ENCODE data around the gene AMIGO3. TPM values are rescaled to one million over a fixed set of nuclear protein-coding genes. Genes with fewer than 3 reads are reported as not detected.

AMIGO3 gene
- polyA plus RNA-seq, 12 donors, result 1.2 to 6.1 (median 2.3) TPM; not detected in 1

DNA sequence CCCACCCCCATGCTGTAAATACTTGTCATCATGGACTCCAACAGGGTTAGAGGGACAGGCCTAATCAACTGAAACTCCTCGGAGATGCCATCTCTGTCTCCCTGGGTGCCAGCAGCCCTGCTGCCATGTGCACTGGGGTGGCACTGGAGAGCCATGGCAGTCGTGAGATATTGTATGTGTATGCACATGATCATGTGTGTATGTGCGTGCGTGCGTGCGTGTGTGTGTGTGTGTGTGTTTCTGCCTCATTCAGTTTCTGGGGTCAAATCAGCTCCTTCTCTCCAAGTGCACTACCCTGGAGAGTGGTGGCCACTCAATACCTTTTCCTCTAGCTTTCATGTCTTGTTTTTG lies 48.6 kb downstream of the AMIGO3 start:
- no peak for DNase-seq

DNA sequence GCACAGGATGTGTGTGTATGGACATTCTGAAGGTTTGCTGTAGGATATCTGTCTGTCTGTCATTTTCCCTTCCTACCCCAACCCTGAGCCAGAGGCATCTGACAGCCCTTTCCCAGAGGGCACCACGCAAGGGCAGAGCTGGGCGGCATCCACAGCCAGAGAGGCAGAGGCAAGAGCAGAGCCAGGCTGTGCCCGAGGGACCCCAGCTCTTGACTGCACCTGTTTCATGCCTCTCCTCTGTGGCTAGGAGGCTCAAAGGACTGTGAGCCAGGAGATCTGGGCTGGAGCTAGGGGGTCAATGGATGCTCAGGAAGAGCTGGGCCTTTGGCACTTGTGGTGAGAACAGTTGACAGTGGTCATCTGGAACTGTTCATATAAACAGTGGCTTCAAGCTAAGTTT lies 50.1 kb downstream of the AMIGO3 start:
- no peak for DNase-seq

GRCh38 chr3:49668861-49669260 lies 50.6 kb downstream of the AMIGO3 start:
- no peak for DNase-seq

GRCh38 chr3:49668414-49668797 lies 51.1 kb downstream of the AMIGO3 start:
- DNase-seq, result no peak

DNA sequence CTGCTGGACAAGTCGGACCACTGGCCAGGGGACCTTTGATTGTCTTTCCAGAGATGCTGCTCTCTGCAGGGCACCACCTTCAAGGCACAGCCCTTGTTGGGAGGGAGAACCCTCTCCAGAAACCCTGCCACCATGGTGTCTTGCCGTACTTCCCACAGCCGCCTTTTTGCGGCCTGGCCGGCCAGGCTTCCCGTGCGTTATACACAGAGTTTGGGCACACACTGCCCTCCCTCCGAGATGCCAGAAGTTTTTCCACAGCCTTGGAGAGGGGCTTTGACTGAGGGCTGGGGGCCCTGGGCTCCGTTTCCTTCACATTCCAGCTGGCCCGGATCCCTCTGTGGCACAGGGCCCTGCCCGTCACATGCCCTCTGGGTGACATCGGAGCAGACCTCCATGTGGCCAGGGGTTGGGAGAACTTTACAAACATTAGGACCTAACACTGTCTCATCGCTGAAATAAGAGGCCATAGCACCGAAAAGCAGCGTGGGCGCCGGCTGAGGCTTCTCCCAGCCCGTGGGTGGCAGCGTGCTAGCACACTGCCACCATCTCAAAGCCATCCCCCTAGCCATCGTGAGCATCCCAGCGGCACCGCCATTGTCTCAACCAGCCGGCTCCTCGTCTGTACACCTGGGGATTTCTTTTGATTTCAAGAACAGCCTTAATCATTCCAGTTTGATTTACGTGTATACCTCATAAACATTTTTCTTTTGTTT lies 51.6 kb downstream of the AMIGO3 start:
- DNase-seq, result no peak

Other genes with a start within 250 kb of the AMIGO3 start
- 100 to 1,000 TPM in 11 of 12 donors, not detected in 1; 108 to 281 (median 232) TPM for gene DAG1, start 249.4 kb downstream of the AMIGO3 start, polyA plus RNA-seq (ENCODE audit: insufficient read length in 12 of 12)
- gene BSN, start 165.2 kb downstream of the AMIGO3 start, polyA plus RNA-seq (ENCODE audit: insufficient read length in 12 of 12), result 1 to 10 TPM in 6 of 12 donors, under 1 TPM in 5, not detected in 1; 0.43 to 1.5 (median 1.2) TPM
- 10 to 100 TPM in 11 of 12 donors, not detected in 1; 46.6 to 86.0 (median 62.3) TPM for gene APEH, start 45.3 kb downstream of the AMIGO3 start, polyA plus RNA-seq (ENCODE audit: insufficient read length in 12 of 12)
- gene MST1, start 30.2 kb downstream of the AMIGO3 start, polyA plus RNA-seq (ENCODE audit: insufficient read length in 12 of 12), result 10 to 100 TPM in 6 of 12 donors, 1 to 10 TPM in 5, not detected in 1; 3.8 to 63.5 (median 10.4) TPM
- 100 to 1,000 TPM in 1 of 12 donors, 10 to 100 TPM in 10, not detected in 1; 30.9 to 103 (median 40.4) TPM for gene RNF123, start 30.1 kb downstream of the AMIGO3 start, polyA plus RNA-seq (ENCODE audit: insufficient read length in 12 of 12)
- gene GMPPB, start 4.3 kb upstream of the AMIGO3 start, polyA plus RNA-seq (ENCODE audit: insufficient read length in 12 of 12), result 10 to 100 TPM in 7 of 12 donors, 1 to 10 TPM in 4, not detected in 1; 7.9 to 11.8 (median 10.4) TPM
- 10 to 100 TPM in 11 of 12 donors, not detected in 1; 17.8 to 37.0 (median 25.4) TPM for gene IP6K1, start 66.9 kb upstream of the AMIGO3 start, polyA plus RNA-seq (ENCODE audit: insufficient read length in 12 of 12)
- gene CDHR4, start 80.2 kb upstream of the AMIGO3 start, polyA plus RNA-seq (ENCODE audit: insufficient read length in 12 of 12), result under 1 TPM in 3 of 12 donors, not detected in 9; 0.10 to 0.32 (median 0.16) TPM
- gene INKA1, start 83.6 kb upstream of the AMIGO3 start, polyA plus RNA-seq (ENCODE audit: insufficient read length in 12 of 12), result 10 to 100 TPM in 5 of 12 donors, 1 to 10 TPM in 6, not detected in 1; 4.5 to 19.0 (median 8.8) TPM
- gene UBA7, start 94.3 kb upstream of the AMIGO3 start, polyA plus RNA-seq (ENCODE audit: insufficient read length in 12 of 12), result 10 to 100 TPM in 11 of 12 donors, not detected in 1; 15.0 to 33.7 (median 19.2) TPM
- 1 to 10 TPM in 10 of 12 donors, not detected in 2; 3.2 to 9.0 (median 5.0) TPM for gene TRAIP, start 136.9 kb upstream of the AMIGO3 start, polyA plus RNA-seq (ENCODE audit: insufficient read length in 12 of 12)
- gene CAMKV, start 150.2 kb upstream of the AMIGO3 start, polyA plus RNA-seq (ENCODE audit: insufficient read length in 12 of 12), result under 1 TPM in 10 of 12 donors, not detected in 2; 0.13 to 0.77 (median 0.37) TPM
- gene MST1R, start 184.2 kb upstream of the AMIGO3 start, polyA plus RNA-seq (ENCODE audit: insufficient read length in 12 of 12), result 10 to 100 TPM in 1 of 12 donors, 1 to 10 TPM in 9, under 1 TPM in 1, not detected in 1; 0.98 to 12.4 (median 2.3) TPM
- gene MON1A, start 210.1 kb upstream of the AMIGO3 start, polyA plus RNA-seq (ENCODE audit: insufficient read length in 12 of 12), result 10 to 100 TPM in 1 of 12 donors, 1 to 10 TPM in 9, not detected in 2; 4.7 to 10.3 (median 5.7) TPM
- 100 to 1,000 TPM in 3 of 12 donors, 10 to 100 TPM in 8, not detected in 1; 53.3 to 148 (median 76.8) TPM for gene RBM6, start 220.5 kb upstream of the AMIGO3 start, polyA plus RNA-seq (ENCODE audit: insufficient read length in 12 of 12)

Data from muscle of arm (tissue), 12 donors.